ENCODE results near the gene MYPN.
"Not testable (repeated sequence)": the region's sequence is repeated elsewhere in the genome, so short reads cannot be mapped to it uniquely, and the experiment has no call there.

MYPN gene

DNA sequence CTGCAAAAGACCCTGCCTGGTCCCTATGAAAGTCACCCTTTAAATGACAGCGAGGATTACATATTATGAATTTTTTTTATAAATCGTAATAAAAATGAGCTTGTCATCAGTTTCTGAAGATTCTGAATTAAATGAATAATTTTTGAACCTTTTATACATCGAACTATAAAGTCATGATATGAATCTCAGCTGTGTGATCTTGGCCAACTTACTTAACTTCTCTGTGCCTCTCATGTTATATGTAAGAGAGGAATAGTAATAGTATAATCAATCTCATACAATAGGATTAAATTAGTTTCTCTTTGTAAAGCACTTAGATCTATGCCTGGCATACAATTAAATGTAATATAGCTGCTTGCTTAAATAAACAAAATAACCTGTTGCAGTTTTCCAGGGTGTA, 127.9 kb downstream of the MYPN start:
- no peak for DNase-seq

DNA sequence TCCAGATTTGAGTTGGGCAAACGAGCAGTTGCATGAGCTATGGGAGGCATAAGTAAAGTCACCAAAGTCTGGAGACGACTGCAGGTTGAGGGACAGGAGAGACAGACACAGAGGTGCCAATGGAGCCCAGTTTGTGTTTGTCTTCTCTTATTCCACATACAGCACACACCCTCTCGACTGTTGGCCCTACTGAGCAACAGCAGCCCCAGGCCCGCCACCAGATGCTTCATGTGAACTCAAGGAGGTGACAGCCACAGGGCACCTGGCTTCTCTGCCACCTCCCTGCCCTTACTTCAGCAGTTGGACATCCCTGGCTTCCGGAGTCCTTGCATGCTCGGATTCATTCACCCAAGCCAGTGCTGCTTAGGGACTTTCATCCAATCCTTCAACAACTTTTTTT, 129.1 kb downstream of the MYPN start:
- no peak for DNase-seq

DNA sequence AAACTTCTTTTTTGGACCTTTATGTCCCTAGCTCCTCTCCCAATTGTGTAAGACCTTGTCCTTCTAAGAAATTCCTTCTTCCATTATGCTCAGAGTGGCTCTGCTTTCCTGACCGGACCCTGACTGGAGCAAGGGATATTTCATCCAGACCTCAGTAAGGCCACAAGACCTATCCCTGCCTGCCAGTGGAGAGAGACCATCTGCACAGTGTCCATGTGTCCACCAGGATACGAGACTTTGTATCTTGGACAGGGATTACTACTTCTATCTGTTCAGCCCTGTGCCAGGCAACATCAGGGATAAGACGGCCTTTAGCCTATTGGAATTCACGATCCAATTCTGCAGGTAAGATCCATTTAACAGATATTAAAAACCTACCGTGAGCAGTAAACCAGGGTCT, 129.8 kb downstream of the MYPN start:
- DNase-seq: no peak

DNA sequence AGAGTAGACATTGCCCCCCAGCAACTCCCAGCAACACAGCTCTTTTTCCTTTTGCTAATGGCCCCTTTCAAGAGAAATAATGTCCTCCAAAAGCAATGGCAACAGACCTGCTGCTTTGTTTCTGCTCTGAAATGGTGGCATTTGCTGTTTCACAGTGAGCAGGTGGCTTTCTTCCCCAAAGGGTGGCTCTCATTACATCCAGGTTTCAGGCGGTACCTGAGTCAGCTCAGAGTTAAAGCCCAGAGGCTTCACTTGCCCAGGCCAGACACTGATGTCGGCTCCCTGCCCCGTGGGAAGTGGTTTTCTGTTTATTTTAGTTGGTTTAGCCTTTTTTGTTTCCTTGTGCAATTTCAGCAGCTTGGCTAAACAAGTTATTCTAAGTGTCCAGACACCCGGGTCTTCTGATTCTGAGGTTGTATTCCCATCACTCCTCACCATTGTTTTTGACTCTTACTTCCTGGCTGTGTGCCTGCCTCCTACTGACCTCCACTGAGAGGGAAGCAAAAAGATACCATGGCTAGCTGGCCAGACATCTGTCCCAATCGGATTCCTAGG, 130.4 kb downstream of the MYPN start:
- DNase-seq: no peak

DNA sequence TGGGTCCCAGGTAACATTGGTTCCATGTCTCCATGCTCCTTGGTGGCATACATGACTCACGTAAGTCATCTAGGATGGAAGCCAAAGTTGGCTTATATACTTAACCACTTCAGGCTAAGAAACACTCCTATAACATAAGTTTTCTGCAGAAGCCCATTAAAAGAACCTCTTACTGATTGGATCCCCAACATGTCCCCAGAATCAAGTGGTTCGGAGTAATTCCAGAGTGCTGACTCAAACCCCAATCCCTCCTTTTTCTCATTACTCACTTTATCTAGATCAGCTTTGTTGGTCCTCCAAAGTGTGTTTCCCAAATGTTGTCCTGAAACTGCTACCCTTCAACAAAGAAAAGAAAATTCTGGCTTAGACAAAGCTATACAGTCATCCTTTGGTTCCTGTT, 132.8 kb downstream of the MYPN start:
- DNase-seq: no peak

DNA sequence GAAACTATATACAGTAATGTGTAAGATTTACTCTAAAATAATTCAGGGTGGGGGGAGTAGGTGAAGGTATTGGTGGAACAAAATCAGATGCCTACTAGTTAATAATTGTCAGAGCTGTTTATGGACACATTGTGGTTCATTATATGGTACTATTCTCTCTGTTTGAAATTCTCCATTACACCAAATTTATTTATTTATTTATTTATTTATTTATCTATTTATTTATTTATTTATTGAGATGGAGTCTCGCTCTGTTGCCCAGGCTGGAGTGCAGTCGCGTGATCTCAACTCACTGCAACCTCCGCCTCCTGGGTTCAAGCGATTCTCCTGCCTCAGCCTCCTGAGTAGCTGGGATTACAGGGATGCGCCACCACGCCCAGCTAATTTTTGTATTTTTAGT, 137.1 kb downstream of the MYPN start:
- DNase-seq: not testable (repeated sequence)

DNA sequence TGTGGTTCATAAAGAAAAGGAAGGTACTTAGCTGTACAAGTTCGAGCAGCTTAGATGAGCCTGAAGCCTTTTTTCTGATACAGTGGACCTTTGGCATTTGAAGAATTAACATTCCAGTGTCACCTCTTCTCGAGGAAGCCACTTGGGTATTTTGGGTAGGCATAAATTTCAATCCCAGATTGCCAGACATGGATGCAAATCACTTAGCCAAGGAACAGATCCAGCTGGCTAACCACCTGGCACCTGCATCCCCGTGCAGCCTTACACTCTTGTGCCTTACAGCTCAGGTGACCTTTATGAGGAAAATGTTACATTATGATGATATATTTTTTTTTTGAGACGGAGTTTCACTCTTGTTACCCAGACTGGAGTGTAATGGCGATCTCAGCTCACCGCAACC, 138.6 kb downstream of the MYPN start:
- no peak for DNase-seq

DNA sequence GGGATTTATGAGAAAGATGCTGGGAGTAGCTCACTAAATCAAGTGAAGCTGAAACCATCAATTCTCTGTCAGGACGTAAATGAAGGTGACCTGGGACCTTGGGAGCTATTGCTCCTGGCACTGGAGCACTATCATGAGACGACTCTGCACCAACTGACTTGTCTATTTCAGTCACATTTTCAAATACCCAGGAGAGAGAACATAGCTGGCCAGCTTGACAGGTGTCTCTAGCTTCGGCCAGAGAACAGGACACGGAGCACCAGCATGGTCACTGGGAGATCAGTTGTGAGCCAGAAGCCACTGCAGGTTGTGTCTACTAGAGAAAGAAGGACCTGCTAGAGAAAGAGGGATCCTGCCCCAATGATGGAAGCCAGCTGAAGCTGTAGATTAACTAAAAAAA, 140.0 kb downstream of the MYPN start:
- no peak for DNase-seq

DNA sequence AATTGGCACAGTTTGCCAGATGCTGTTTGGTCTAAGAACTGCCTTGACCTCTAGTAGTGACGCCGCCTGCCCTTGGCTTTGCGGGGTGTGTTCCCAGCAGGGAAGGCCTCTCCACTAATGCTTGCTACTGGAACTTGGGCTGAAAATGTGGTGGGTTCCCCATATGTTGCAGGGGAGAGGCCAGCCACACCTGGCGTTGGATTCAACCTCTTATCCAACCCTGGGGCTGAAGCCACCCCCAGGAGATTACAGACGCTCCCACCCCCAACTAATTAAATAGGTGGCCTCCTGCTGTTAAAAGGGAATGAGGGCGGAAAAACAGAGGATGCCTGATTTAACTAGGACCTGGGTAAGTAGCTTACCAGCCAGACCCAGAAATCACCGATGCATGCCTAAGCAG, 141.9 kb downstream of the MYPN start:
- DNase-seq: no peak

DNA sequence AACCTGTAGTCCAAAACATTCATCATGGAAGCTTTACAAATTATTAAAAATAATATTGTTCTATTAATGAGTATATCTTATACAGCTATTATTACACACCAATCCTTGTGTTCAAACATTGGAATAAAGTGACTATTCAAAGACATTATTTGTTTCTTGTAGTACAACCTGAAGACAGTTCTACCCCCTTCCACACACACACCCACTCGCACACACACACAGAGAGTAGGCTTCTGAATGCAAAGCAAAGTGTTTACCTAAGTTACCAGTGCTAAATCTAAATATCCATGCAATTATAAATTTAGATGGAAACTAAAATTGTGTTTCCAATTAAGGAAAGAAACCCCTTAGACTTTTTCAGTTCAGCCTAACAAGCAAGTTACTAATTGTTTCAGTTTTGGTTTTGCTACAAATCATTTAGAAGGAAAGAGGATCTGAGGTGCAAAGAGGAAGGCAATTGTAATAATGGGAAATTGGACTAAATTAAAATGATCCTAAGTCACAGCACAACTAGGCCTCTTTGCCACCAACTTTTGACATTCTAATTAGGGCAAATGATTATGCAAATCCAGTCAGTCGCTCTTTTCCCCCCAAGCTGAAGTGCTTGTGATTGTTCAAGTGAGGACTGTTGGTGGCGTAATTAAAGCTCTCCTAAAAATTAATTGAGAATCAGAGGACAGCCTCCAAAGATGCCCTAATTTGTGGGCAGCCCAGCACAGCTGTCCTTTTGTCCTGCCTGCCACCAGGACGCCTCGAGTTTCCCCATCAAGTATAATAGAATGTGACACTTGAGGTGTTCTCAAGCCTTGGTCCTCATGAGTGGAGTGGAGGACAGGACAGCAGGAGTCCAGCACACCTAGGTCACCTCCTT, 142.6 kb downstream of the MYPN start:
- no peak for DNase-seq

DNA sequence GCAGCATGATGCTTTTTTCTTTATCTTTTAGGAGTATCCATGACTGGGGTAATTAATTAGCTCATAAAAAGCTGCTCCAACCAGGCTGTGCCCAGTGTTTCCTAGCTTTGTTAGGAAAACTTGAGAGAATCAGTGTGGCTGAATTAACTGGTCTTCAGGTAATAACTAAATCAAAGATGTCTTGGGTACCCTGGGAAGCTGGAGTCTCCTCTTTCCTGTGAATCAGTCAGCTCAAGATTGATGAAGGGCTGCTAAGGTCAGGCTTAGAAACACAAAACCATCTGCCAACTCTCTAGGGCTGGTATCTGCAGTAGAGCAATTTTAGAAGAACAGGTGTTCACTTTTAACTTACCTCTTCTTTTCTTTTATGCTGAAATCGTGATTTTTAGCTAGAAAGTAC, 144.1 kb downstream of the MYPN start:
- DNase-seq: no peak

DNA sequence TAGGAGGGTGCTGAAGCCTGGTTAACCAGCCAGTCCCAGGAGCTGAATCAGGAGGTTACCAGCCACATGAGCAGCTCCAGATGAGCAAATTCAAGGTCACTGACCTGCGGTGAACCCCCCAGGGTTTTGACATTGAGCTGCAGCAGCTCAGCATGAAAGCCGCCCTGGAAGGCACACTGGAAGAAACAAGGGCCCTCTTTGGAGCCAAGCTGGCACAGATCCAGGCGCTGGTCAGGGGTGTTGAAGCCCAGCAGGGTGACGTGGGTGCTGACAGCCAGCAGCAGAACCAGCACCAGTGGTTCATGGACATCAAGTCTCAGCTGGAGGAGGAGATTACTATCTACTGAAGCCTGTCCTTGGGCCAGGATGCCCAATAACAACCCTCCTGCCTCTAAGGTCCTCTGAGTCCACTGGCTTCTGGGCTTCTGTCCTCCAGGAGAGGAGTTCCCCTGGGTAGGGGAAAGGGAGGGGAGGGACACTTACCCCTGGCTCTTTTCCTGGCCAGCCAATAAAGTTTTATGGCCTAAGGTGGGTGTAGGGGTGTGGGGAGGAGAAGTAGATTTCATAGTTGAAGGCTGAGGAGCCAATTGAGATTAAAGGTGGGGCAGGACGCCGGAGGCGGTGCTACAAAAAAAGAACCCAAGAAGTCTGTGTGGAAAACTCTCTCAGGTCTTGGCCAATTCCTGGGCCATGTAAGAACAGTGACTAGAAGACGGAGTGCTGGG, 152.0 kb downstream of the MYPN start:
- DNase-seq: no peak
